Mesenchymal stem cell (in vitro differentiated cells and primary cell): ENCODE measurements around the gene NPHP4.

Experiments used
- DNase-seq: peaks from one replicate; pipeline ENCODE4 v3.0.0-alpha.2; 2013
- H2AFZ ChIP-seq: one replicate; pipeline ENCODE4 v1.6.1; 2013; ENCODE audit warnings: low read depth, mild to moderate bottlenecking, control low read depth, inconsistent platforms, low read length, moderate library complexity
- H2AK5ac ChIP-seq: 2 replicates; pipeline ENCODE4 v1.6.1; 2013; ENCODE audit warnings: low read length, moderate library complexity, mild to moderate bottlenecking, inconsistent platforms; ENCODE audit not compliant: severe bottlenecking
- H2BK120ac ChIP-seq: one replicate; pipeline ENCODE4 v1.6.1; 2013; ENCODE audit warnings: low read depth, mild to moderate bottlenecking, inconsistent platforms, low read length, moderate library complexity
- H2BK12ac ChIP-seq, 2 experiments: one replicate each; pipeline ENCODE4 v1.6.1; 2013; ENCODE audit warnings: inconsistent platforms in 2 of 2, low read length in 2 of 2, mild to moderate bottlenecking in 2 of 2, moderate library complexity in 2 of 2, control low read depth in 1 of 2
- H2BK15ac ChIP-seq: one replicate; pipeline ENCODE4 v1.6.1; 2013; ENCODE audit warnings: mild to moderate bottlenecking, low read depth, inconsistent platforms; ENCODE audit not compliant: poor library complexity, severe bottlenecking
- H2BK5ac ChIP-seq: 2 replicates; pipeline ENCODE4 v1.6.1; 2013; ENCODE audit warnings: low read depth, mild to moderate bottlenecking, low read length, control low read depth, inconsistent platforms; ENCODE audit not compliant: poor library complexity, severe bottlenecking
- H3K14ac ChIP-seq, 2 experiments: one replicate each; pipeline ENCODE4 v1.6.1; 2013; ENCODE audit warnings: inconsistent platforms in 2 of 2, low read length in 2 of 2, control low read depth in 1 of 2, mild to moderate bottlenecking in 1 of 2, moderate library complexity in 1 of 2
- H3K18ac ChIP-seq, 2 experiments: one replicate each; pipeline ENCODE4 v1.6.1; 2013; ENCODE audit warnings: inconsistent platforms in 2 of 2, low read length in 2 of 2, control low read depth in 1 of 2, low read depth in 1 of 2, mild to moderate bottlenecking in 1 of 2
- H3K23ac ChIP-seq, 2 experiments: one replicate each; pipeline ENCODE4 v1.6.1; 2013; ENCODE audit warnings: inconsistent platforms in 2 of 2, low read length in 2 of 2, mild to moderate bottlenecking in 2 of 2, moderate library complexity in 2 of 2, control low read depth in 1 of 2
- H3K27ac ChIP-seq: 2 replicates; pipeline ENCODE4 v1.5.1; 2013; ENCODE audit warnings: mild to moderate bottlenecking, moderate library complexity, low read length, control low read depth, inconsistent platforms; ENCODE audit not compliant: poor library complexity, severe bottlenecking
- H3K27me3 ChIP-seq, 2 experiments: 2 replicates each; pipeline versions ENCODE4 v1.6.1 to v1.7.0; 2013; ENCODE audit warnings: low read length in 2 of 2, mild to moderate bottlenecking in 2 of 2, moderate library complexity in 2 of 2, control low read depth in 1 of 2, inconsistent platforms in 1 of 2; ENCODE audit not compliant: control insufficient read depth in 1 of 2, insufficient read depth in 1 of 2
- H3K36me3 ChIP-seq, 2 experiments: 2 replicates each; pipeline versions ENCODE4 v1.6.1 to v1.7.0; 2013; ENCODE audit warnings: low read length in 2 of 2, control low read depth in 1 of 2, inconsistent platforms in 1 of 2, low read depth in 1 of 2, mild to moderate bottlenecking in 1 of 2; ENCODE audit not compliant: insufficient read depth in 2 of 2, control insufficient read depth in 1 of 2
- H3K4ac ChIP-seq, 2 experiments: one replicate each; pipeline ENCODE4 v1.6.1; 2013; ENCODE audit warnings: inconsistent platforms in 2 of 2, low read length in 2 of 2, mild to moderate bottlenecking in 2 of 2, moderate library complexity in 2 of 2, control low read depth in 1 of 2, low read depth in 1 of 2
- H3K4me1 ChIP-seq: 2 replicates; pipeline ENCODE4 v1.6.1; 2013; ENCODE audit warnings: low read depth, low read length, control low read depth; ENCODE audit not compliant: control insufficient read depth, insufficient read depth
- H3K4me2 ChIP-seq: 2 replicates; pipeline ENCODE4 v1.6.1; 2013; ENCODE audit warnings: low read length, mild to moderate bottlenecking, inconsistent platforms; ENCODE audit not compliant: poor library complexity, severe bottlenecking
- H3K4me3 ChIP-seq, 2 experiments: 2 replicates each; pipeline versions ENCODE4 v1.5.1 to v1.7.0; 2013; ENCODE audit warnings: low read length in 2 of 2, mild to moderate bottlenecking in 2 of 2, control low read depth in 1 of 2, low read depth in 1 of 2; ENCODE audit not compliant: insufficient read depth in 1 of 2
- H3K79me1 ChIP-seq: replicated peaks from 2 replicates; pipeline ENCODE4 v1.6.1; 2013; ENCODE audit warnings: mild to moderate bottlenecking, control low read depth, low read length, inconsistent platforms; ENCODE audit not compliant: poor library complexity, severe bottlenecking
- H3K9ac ChIP-seq: 2 replicates; pipeline ENCODE4 v1.7.0; 2013; ENCODE audit warnings: mild to moderate bottlenecking, low read length, moderate library complexity
- H3K9me3 ChIP-seq: 2 replicates; pipeline ENCODE4 v1.7.0; 2013; ENCODE audit warnings: mild to moderate bottlenecking, low read length; ENCODE audit not compliant: control insufficient read depth
- H4K8ac ChIP-seq: one replicate; pipeline ENCODE4 v1.6.1; 2013; ENCODE audit warnings: inconsistent platforms, mild to moderate bottlenecking, low read length, moderate library complexity
- H4K91ac ChIP-seq: one replicate; pipeline ENCODE4 v1.6.1; 2013; ENCODE audit warnings: mild to moderate bottlenecking, low read length, inconsistent platforms
- WGBS: methylation state at CpG from one replicate; pipeline ENCODE4 v1.1.7; 2013; ENCODE audit warnings: mixed read lengths; 5-methylcytosine and 5-hydroxymethylcytosine counted together

The NPHP4 gene

DNA sequence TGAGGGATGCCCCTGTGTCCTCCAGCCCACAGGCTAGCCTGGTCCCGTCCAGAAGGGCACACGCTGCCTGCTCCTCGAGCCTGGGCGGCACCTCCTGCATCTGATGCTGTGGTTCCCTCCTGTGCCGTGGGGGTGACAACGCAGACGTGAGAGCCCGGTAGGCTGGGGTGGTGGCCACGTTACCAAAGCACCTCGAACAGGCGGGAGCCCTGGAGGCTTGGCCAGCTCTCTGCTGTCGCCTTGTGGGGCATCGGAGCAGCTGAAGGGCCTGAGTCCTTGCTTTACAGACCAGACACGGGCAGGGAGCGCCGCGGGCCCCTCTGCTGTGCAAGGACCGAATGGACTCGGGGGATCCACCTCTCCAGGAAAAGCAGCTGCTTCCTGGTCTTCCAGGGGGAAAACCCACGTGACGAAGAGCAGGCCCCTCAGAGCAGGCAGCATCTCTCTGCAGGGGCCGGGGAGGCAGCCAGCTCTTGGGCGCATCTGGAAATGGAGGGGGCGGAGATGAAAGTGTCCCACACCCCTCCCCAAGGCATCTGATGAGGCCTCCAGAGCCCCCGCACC is 133.3 kb downstream of the NPHP4 start:
- no peaks in the 10 kb centered on the region for H3K79me1 ChIP-seq
- H3K9ac ChIP-seq, result no peak overlapping the region
- 79% methylated on average over 25 of the region's 25 CpGs for WGBS
- H3K4ac ChIP-seq, result no peak overlapping the region
- peaks cover 11 to 35% of the 10 kb centered on the region in 2 experiments for H3K36me3 ChIP-seq
- H4K91ac ChIP-seq, result no peak overlapping the region
- H3K9me3 ChIP-seq, result no peaks in the 10 kb centered on the region
- H3K23ac ChIP-seq, result no peak overlapping the region
- no peak overlapping the region for H2AK5ac ChIP-seq
- no peak overlapping the region for H2BK15ac ChIP-seq
- no peak overlapping the region for H3K4me3 ChIP-seq
- H3K4me2 ChIP-seq, result no peak overlapping the region
- no peak overlapping the region for H3K18ac ChIP-seq
- no peak overlapping the region for H2BK5ac ChIP-seq
- H2AFZ ChIP-seq, result no peak overlapping the region
- no peak overlapping the region for H3K27ac ChIP-seq
- H4K8ac ChIP-seq, result no peak overlapping the region
- peaks cover 6% of the 10 kb centered on the region for H3K4me1 ChIP-seq
- H2BK120ac ChIP-seq, result no peak overlapping the region
- no peak for DNase-seq
- no peak overlapping the region for H3K14ac ChIP-seq
- H3K27me3 ChIP-seq, result no peaks in the 10 kb centered on the region
- H2BK12ac ChIP-seq, result no peak overlapping the region

DNA sequence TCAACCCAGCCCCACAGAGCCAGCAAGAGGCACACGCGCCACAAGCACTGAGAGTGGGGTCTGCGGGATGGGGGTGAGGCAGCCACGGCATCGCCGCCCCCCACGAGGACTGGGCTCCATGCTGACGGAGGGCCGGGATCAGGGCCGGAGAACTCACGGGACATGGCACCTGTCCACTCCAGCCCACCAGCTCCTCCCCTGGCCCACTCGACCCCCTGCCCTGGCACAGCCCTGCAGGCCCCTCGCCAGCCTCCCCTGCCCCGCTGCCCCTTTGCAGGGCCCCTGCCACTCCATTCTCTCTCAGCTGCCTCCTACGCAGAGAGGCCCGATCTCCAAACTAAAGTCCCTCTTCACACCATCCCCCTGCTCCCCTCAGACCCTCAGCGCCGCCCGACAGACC is 134.0 kb downstream of the NPHP4 start:
- no peak for DNase-seq
- Histone ChIP-seq H3K14ac (no peak overlapping the region), H3K4ac (no peak overlapping the region), H2BK12ac (no peak overlapping the region), H2BK15ac (no peak overlapping the region), H2AFZ (no peak overlapping the region), H3K4me1 (peaks cover 6% of the 10 kb centered on the region), H4K91ac (no peak overlapping the region), H2BK5ac (no peak overlapping the region), H3K9me3 (no peaks in the 10 kb centered on the region), H2AK5ac (no peak overlapping the region), H3K27ac (no peak overlapping the region), H3K4me2 (no peak overlapping the region), H3K36me3 (peaks cover 9 to 28% of the 10 kb centered on the region in 2 experiments), H3K79me1 (no peaks in the 10 kb centered on the region), H3K4me3 (no peak overlapping the region), H3K27me3 (no peaks in the 10 kb centered on the region), H2BK120ac (no peak overlapping the region), H3K9ac (no peak overlapping the region), H3K18ac (no peak overlapping the region), H4K8ac (no peak overlapping the region), H3K23ac (no peak overlapping the region)
- WGBS, result 91% methylated on average over 19 of the region's 19 CpGs

DNA sequence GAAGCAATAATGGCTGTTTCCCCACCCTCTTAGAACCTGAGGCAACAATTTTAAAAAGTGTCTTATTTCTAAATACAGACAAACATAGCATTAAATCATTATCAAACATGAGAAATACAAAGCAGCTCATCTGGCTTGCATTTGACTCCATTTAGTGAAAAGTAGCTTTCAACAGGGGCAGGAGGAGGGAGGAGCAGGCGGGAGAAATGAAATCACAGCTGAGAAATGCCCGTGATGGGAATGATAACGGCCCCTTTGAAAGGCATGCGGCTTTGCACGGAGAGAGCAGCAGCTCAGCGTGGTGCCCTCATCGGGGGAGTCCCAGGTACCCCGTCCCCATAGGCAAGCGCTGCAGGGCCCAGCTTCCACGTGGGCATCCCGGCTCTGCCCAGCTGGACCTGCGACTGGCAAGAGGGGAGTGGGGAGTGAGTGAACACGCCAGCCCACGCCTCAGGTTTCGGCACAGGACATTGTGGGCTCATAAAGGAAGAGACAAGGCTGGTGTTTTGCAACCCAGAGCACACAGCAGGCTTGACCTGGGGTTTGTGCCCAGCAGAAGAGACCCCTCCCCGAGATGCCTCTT is 134.6 kb downstream of the NPHP4 start:
- Histone ChIP-seq H3K4ac (no peak overlapping the region), H3K27me3 (no peaks in the 10 kb centered on the region), H3K23ac (no peak overlapping the region), H3K4me1 (peaks cover 6% of the 10 kb centered on the region), H3K36me3 (peaks cover 3 to 23% of the 10 kb centered on the region in 2 experiments), H2AK5ac (no peak overlapping the region), H3K14ac (no peak overlapping the region), H3K79me1 (no peaks in the 10 kb centered on the region), H2BK120ac (no peak overlapping the region), H3K9ac (no peak overlapping the region), H2BK5ac (no peak overlapping the region), H3K4me2 (no peak overlapping the region), H3K9me3 (no peaks in the 10 kb centered on the region), H3K18ac (no peak overlapping the region), H2BK12ac (no peak overlapping the region), H4K91ac (no peak overlapping the region), H4K8ac (no peak overlapping the region), H3K27ac (no peak overlapping the region), H2BK15ac (no peak overlapping the region), H3K4me3 (no peak overlapping the region), H2AFZ (no peak overlapping the region)
- DNase-seq, result no peak
- WGBS, result 75% methylated on average over 16 of the region's 16 CpGs

DNA sequence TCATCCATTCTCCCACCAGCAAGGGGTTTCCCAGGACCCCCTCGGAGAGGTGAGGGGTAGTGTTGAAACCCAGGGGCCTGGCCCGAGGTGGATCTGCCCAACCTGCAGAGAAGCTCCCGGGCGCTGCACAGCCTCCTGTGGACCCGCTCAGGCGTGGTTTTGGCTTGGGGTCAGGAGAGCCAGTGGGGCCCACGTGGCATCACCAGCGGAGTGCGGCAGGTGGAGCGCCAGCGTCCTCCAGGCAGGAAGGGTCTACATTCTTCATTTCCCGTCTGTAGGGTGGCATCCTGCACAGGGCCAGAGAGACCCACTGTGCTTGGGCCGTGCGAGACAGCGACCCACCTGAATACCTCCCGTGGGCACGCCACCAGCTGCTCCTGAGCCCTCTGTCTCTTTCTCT is 135.2 kb downstream of the NPHP4 start:
- Histone ChIP-seq H3K23ac (no peak overlapping the region), H2BK12ac (no peak overlapping the region), H3K4ac (no peak overlapping the region), H3K4me3 (no peak overlapping the region), H4K8ac (no peak overlapping the region), H3K9me3 (no peaks in the 10 kb centered on the region), H2AFZ (no peak overlapping the region), H2BK120ac (no peak overlapping the region), H3K79me1 (no peaks in the 10 kb centered on the region), H4K91ac (no peak overlapping the region), H3K9ac (no peak overlapping the region), H2BK15ac (no peak overlapping the region), H3K27ac (no peak overlapping the region), H3K18ac (no peak overlapping the region), H2BK5ac (no peak overlapping the region), H3K14ac (no peak overlapping the region), H3K36me3 (peaks cover 3 to 18% of the 10 kb centered on the region in 2 experiments), H3K27me3 (no peaks in the 10 kb centered on the region), H2AK5ac (no peak overlapping the region), H3K4me2 (no peak overlapping the region), H3K4me1 (peaks cover 6% of the 10 kb centered on the region)
- DNase-seq, result no peak
- WGBS, result 92% methylated on average over 17 of the region's 17 CpGs
